NB4 (cell line): Measurements from ENCODE around the gene AATK.

Experiments
- CTCF ChIP-seq: IDR thresholded peaks from one replicate; pipeline ENCODE4 v1.5.1; 2012; ENCODE audit warnings: low read depth, low read length
- MAX ChIP-seq: IDR thresholded peaks from 2 replicates; pipeline ENCODE4 v1.6.1; 2011; ENCODE audit warnings: low read depth, low read length
- POLR2A ChIP-seq: IDR thresholded peaks from 2 replicates; pipeline ENCODE4 v1.6.1; 2011; ENCODE audit warnings: mild to moderate bottlenecking; ENCODE audit not compliant: insufficient read length; ENCODE audit errors: extremely low read depth

- TF ChIP-seq CTCF (no peak), POLR2A (no peak), MAX (no peak)
Measured at GRCh38 chr17:81163703-81164370, 2.2 kb downstream of the AATK start.
